HUES48 (cell line): ENCODE results near the gene GRIN2D.
"Not testable (repeated sequence)": the region's sequence is repeated elsewhere in the genome, so short reads cannot be mapped to it uniquely, and the experiment has no call there.

Source experiments
- H3K27ac ChIP-seq: one replicate; pipeline ENCODE4 v1.7.0; 2013; ENCODE audit warnings: low read depth, low read length, inconsistent platforms
- H3K27me3 ChIP-seq: 2 replicates; pipeline ENCODE4 v1.6.1; 2013; ENCODE audit warnings: mild to moderate bottlenecking, low read length; ENCODE audit not compliant: control insufficient read depth, insufficient read depth
- H3K36me3 ChIP-seq: 2 replicates; pipeline ENCODE4 v1.6.1; 2013; ENCODE audit warnings: low read length; ENCODE audit not compliant: control insufficient read depth, insufficient read depth
- H3K4me1 ChIP-seq: 2 replicates; pipeline ENCODE4 v1.6.1; 2013; ENCODE audit warnings: mild to moderate bottlenecking, low read length; ENCODE audit not compliant: control insufficient read depth, insufficient read depth
- H3K4me3 ChIP-seq: 2 replicates; pipeline ENCODE4 v1.5.1; 2013; ENCODE audit warnings: mild to moderate bottlenecking, low read depth, low read length
- H3K9ac ChIP-seq: 2 replicates; pipeline ENCODE4 v1.6.1; 2013; ENCODE audit warnings: mild to moderate bottlenecking, low read depth, low read length, moderate library complexity
- H3K9me3 ChIP-seq: 2 replicates; pipeline ENCODE4 v1.6.1; 2013; ENCODE audit warnings: low read length; ENCODE audit not compliant: control insufficient read depth, insufficient read depth

Gene GRIN2D

DNA sequence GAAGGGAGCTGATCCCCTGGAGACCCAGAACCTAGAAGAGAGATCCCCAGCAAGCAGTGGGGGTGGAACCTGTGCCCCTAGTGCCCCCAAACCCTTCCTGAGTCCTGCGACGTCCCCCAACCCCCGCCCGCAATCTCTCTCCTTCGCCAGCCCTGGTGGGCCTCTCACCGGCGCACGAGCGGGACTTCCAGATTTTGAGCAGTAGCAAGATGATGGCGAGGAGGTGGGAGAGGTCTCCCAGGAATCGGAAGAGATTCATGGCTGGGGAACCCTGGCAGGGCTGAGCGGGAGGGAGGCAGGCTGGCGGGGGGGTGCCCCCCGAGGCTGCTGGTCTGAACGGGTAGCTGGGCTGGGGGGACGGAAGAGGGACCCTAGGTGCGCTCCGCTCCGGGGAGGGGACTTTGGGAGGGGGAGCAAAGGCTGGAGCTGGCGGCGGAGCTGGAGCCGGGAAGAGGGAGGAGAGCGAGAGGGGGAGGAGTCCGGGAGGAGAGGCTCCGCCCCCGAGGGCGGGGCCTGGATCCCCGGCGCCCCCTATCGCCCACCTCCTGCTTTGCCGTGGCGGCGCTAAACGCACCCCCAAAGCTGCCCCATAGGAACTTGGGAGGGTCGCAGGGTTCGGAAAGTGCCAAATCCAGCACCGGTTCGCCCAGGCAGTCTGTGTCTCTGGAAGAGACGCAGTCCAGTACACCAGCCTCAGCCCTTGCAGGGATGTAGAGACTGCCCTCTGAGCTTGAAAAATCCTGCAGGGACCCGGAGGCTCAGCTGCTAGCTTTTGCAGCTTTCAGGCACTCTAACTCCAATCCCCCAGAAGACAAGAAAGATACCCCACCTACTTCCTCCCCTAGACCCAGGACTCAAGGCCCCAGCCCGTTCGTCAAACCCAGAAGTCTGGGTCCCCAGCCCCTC, 2.1 kb upstream of the GRIN2D start, which contains the start of gene KDELR1:
TSS of gene KDELR1 (minus strand) at position 452 of the 906 bp plus-strand sequence. CDS start at position 259, 193 bp downstream.
- peaks cover 15% of the 10 kb centered on the region for H3K4me1 ChIP-seq

GRCh38 chr19:48392006-48392344, 1.5 kb upstream of the GRIN2D start:
- not testable (repeated sequence) for H3K27ac ChIP-seq, H3K9me3 ChIP-seq, H3K9ac ChIP-seq, H3K4me3 ChIP-seq
- H3K27me3 ChIP-seq = peaks cover 45% of the 10 kb centered on the region
- peaks cover 26% of the 10 kb centered on the region for H3K36me3 ChIP-seq
- peaks cover 15% of the 10 kb centered on the region for H3K4me1 ChIP-seq

More for the DNA sequence above, 2.1 kb upstream of the GRIN2D start, which contains the start of gene KDELR1:
- Histone ChIP-seq H3K4me3 (peak within 1 kb of the TSS; percentile 86), H3K36me3 (peaks cover 32% of the 10 kb centered on the region), H3K9ac (peak within 1 kb of the TSS; percentile 81), H3K27ac (peak within 1 kb of the TSS; percentile 76), H3K27me3 (peaks cover 39% of the 10 kb centered on the region), H3K9me3 (no peaks in the 10 kb centered on the region)

DNA sequence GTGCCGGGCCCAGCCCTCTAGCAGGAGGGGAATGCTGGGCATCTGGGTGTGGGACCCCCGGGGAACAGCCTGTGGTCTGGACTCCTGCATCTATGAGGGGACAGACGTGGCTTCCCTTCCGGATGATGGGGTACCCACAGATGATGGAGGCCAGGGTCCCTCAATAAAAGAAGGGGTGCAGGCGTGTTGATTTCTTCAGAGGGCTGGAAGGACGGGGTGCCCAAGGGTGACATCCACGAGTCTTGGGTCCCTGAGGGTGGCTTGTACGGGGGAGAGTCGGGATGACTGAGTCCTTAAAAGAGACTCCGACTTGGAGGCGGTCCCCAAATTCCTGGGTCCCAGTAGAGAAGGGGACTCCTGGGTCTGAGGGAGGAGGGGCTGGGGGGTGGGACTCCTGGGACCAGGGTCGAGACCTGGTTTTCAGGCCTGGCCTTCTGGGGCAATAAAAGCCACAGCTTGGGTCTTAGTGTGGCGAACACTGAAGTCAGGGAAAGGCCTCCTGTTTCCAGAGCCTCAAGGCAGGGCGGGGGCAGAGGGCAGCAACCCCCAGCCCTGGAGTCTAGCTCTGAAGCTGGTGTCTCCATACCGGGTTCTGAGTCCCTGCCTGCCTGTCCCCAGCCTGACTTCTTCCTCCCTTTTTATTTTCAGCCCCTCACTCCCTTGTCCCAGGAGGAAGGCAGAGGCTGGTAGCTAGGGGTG, 459 bp upstream of the GRIN2D start:
- Histone ChIP-seq H3K4me3 (peak overlapping the region; percentile 60), H3K4me1 (peaks cover 22% of the 10 kb centered on the region), H3K9me3 (no peaks in the 10 kb centered on the region), H3K9ac (no peak overlapping the region), H3K27ac (no peak overlapping the region), H3K36me3 (peaks cover 16% of the 10 kb centered on the region), H3K27me3 (peaks cover 55% of the 10 kb centered on the region)

- Histone ChIP-seq H3K4me1 (peaks cover 26% of the 10 kb centered on the region), H3K27me3 (peaks cover 57% of the 10 kb centered on the region), H3K36me3 (peaks cover under 1% of the 10 kb centered on the region), H3K27ac (no peak overlapping the region), H3K9ac (no peak overlapping the region), H3K9me3 (no peaks in the 10 kb centered on the region), H3K4me3 (peak overlapping the region; percentile 60)
These were observed 1.1 kb downstream of the GRIN2D start for GRCh38 chr19:48394331-48395169.

GRCh38 chr19:48395170-48395455, 1.6 kb downstream of the GRIN2D start:
- Histone ChIP-seq H3K9me3 (no peaks in the 10 kb centered on the region), H3K36me3 (no peaks in the 10 kb centered on the region), H3K4me1 (peaks cover 26% of the 10 kb centered on the region), H3K27ac (no peak overlapping the region), H3K4me3 (no peak overlapping the region), H3K9ac (no peak overlapping the region), H3K27me3 (peaks cover 57% of the 10 kb centered on the region)

- no peak overlapping the region for H3K4me3 ChIP-seq
- H3K27me3 ChIP-seq = peaks cover 57% of the 10 kb centered on the region
- H3K4me1 ChIP-seq = peaks cover 28% of the 10 kb centered on the region
- H3K9me3 ChIP-seq = no peaks in the 10 kb centered on the region
- H3K27ac ChIP-seq = no peak overlapping the region
- no peak overlapping the region for H3K9ac ChIP-seq
- no peaks in the 10 kb centered on the region for H3K36me3 ChIP-seq
These were observed 2.0 kb downstream of the GRIN2D start for GRCh38 chr19:48395499-48395898.

DNA sequence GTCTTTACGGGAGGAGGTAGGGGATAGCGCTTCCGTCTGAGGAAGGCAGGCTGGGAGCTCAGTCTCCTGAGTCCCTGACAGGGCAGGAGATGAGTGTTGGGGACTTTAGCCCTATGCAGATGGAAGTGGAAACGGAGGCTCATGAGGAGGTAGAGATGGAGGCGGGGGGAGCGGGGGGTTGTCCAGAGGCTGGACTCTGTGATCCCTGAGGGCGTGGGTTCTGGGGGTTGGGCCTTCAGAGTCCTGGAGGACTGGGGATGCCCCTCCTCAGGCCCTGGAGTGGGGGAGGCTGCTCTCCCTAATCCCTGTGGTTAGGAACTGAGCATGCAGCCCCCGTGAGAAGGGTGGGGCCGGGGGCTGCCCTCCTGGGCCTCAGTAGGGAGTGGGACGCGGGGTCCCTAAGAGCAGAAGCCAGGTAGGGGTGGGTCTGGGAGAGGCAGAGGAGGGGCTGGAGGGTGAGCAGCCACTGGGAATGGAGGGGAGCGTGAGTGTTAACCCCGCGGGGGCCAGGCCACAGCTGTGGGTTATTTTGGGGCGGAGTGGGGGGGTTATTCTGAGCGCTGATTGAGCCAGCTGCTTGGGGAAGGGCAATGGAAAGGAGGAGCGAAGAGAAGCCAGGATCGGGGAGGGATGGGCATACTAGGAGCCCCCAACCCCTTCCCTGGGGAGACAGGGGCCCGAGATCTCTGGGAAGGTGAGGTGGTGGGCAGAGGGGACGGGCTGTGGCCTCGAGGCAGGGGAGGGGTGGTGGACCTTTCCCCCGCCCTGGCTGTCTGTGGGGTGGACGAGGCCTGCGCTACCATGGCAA, 2.8 kb downstream of the GRIN2D start:
- Histone ChIP-seq H3K27ac (no peak overlapping the region), H3K27me3 (peaks cover 57% of the 10 kb centered on the region)

DNA sequence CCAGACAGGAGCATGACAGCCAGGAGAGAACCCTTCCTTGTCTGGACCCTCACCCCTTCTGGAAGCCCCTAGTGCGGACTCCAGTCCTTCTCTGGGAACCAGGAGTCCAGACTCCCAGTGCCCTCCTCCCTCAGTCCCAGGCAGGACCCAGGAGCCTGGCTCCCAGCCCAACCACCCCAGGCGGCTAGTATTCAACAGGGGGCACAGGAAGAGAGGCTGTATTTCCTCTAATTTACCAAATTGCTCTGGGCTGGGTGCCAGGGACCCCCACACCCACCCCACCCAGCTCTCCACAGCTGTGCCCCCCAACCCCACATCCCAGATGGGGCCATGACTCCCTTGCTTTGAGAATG, 3.3 kb downstream of the GRIN2D start:
- H3K4me1 ChIP-seq = peaks cover 39% of the 10 kb centered on the region
- no peak overlapping the region for H3K4me3 ChIP-seq
- H3K36me3 ChIP-seq = no peaks in the 10 kb centered on the region
- H3K9ac ChIP-seq = no peak overlapping the region
- peaks cover 57% of the 10 kb centered on the region for H3K27me3 ChIP-seq
- no peaks in the 10 kb centered on the region for H3K9me3 ChIP-seq
- no peak overlapping the region for H3K27ac ChIP-seq

More for the DNA sequence above, 2.8 kb downstream of the GRIN2D start:
- H3K36me3 ChIP-seq = no peaks in the 10 kb centered on the region
- no peak overlapping the region for H3K9ac ChIP-seq
- H3K4me3 ChIP-seq = no peak overlapping the region
- peaks cover 34% of the 10 kb centered on the region for H3K4me1 ChIP-seq
- no peaks in the 10 kb centered on the region for H3K9me3 ChIP-seq

- Histone ChIP-seq H3K4me1 (peaks cover 39% of the 10 kb centered on the region), H3K4me3 (peak overlapping the region; percentile 70), H3K36me3 (no peaks in the 10 kb centered on the region), H3K9me3 (no peaks in the 10 kb centered on the region), H3K9ac (no peak overlapping the region), H3K27ac (no peak overlapping the region), H3K27me3 (peaks cover 57% of the 10 kb centered on the region)
These were observed 4.0 kb downstream of the GRIN2D start for GRCh38 chr19:48397263-48398101.

DNA sequence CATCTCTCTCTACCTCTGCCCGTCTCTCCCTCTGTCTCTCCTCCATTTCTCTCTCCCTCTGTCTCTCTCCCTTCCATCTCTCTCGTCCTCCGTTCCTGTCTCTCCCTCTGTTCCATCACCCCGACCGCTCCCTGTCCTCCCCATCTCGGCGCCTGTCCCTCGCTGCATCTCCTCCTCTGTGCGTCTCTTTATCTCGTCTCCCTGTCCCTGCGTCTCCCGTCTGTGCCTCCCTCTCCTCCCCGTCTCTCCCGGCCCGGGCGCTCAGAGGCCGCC, 4.6 kb downstream of the GRIN2D start:
- H3K4me3 ChIP-seq = peak overlapping the region; percentile 70
- H3K4me1 ChIP-seq = peaks cover 39% of the 10 kb centered on the region

More for the DNA sequence above, 4.6 kb downstream of the GRIN2D start:
- Histone ChIP-seq H3K27ac (no peak overlapping the region), H3K27me3 (peaks cover 52% of the 10 kb centered on the region), H3K36me3 (no peaks in the 10 kb centered on the region), H3K9ac (peak overlapping the region; percentile 65; the same call in 1 of the 2 replicates), H3K9me3 (no peaks in the 10 kb centered on the region)
